PC-3 (cell line): ENCODE measurements around the gene OR52E5.

ENCODE experiments used
- CTCF ChIP-seq: fragments of 300-600 bp; sonication (generic); conservative IDR thresholded peaks from 2 replicates; pipeline ENCODE4 v1.5.1; 2017; ENCODE audit warnings: antibody characterized with exemption, low read depth, mild to moderate bottlenecking, low read length
- EZH2 ChIP-seq: fragments of 300-600 bp; sonication (generic); IDR thresholded peaks from one replicate; pipeline ENCODE4 v1.6.1; 2017; ENCODE audit warnings: antibody characterized with exemption, mild to moderate bottlenecking, low read length; ENCODE audit not compliant: unreplicated experiment
- EZH2phosphoT487 ChIP-seq: fragments of 300-600 bp; sonication (generic); IDR thresholded peaks from 2 replicates; pipeline ENCODE4 v1.6.1; 2018; ENCODE audit warnings: mild to moderate bottlenecking, antibody characterized with exemption, low read length, borderline replicate concordance

DNA sequence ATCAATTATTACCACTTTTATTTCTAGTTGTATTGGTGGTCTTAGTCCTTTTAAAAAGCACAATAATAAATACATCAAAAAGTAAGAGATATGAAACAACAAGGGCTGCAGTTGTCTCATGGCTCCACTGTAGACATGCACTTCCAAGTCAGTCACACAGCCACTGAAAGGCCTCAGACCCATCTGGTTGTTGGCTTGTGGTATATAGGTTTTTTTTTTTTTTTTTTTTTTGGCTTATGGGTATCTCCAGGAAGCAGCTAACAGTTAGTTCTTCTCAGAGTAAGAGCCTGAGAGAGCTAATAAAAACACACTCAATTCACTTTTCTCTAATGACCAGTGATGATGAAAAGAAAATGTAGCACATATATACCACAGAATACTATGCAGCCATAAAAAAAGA is 45.3 kb upstream of the OR52E5 start:
- TF ChIP-seq CTCF (no peak), EZH2 (no peak), EZH2phosphoT487 (no peak)
